ENCODE data around the gene MESP2.

The MESP2 gene

DNA sequence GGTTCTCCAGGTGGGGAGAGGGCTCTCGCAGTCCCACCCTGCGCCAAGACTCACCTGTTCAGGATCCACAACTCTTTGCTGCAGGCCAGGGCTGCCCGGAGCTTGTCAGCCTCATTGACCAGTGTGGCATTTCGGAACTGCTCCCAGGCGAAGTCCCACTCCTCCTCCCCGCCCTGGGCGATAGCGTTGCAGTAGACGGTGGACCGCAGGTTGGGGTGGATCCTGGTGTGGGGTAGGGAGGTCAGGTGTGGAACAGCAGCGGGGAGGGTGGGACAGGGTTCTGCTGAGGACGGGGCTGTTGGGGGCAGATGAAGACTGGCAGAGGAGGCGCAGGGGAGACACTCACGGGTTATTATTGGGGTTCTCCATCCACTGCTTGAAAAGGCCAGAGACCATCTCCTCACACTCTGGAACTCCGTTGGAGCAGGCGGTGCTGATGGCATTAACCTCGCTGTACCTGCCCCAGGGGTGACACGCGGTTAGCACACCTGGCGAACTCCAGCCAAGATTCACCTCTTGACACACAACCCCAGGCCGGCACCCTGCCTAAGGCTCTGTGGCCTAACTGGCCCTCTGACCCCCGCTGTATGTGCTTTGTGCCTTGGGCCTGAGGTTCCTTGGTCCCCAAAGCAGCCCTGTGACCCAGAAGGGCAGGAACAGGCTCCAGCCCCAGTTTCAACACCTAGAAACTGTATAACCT lies 16.1 kb downstream of the MESP2 start:
- no peak overlapping the region for H4K8ac ChIP-seq (ENCODE audit: low read depth, low read length)
- H2BK120ac ChIP-seq (ENCODE audit: insufficient read depth, low read length, poor library complexity) = no peak overlapping the region
- WGBS (ENCODE audit: extremely low coverage, insufficient coverage, insufficient read length) = no CpG with 5 or more reads among the region's 22 CpGs
- H2AFZ ChIP-seq (ENCODE audit: insufficient read depth, low read length, poor library complexity) = no peak overlapping the region
- no peak for DNase-seq
- H3K27ac ChIP-seq (ENCODE audit: low read depth, low read length) = no peak overlapping the region
- no peak overlapping the region for H2AK5ac ChIP-seq (ENCODE audit: low read length)
- no peak overlapping the region for H3K23ac ChIP-seq (ENCODE audit: low read length)
- H3K4me2 ChIP-seq (ENCODE audit: low read length) = no peak overlapping the region
- no peak overlapping the region for H2BK12ac ChIP-seq (ENCODE audit: low read length)
- no peak overlapping the region for H3K4ac ChIP-seq (ENCODE audit: low read depth, low read length)
- no peaks in the 10 kb centered on the region for H3K27me3 ChIP-seq (ENCODE audit: insufficient read depth, low read length)
- no peaks in the 10 kb centered on the region for H3K79me2 ChIP-seq (ENCODE audit: control insufficient read depth, insufficient read depth, low read length, poor library complexity)
- no peak overlapping the region for H2BK5ac ChIP-seq (ENCODE audit: low read depth, low read length, poor library complexity)
- no peak overlapping the region for H3K4me3 ChIP-seq (ENCODE audit: low read depth, low read length)
- H3K79me1 ChIP-seq (ENCODE audit: low read length) = no peaks in the 10 kb centered on the region
- no peaks in the 10 kb centered on the region for H3K4me1 ChIP-seq (ENCODE audit: control insufficient read depth in 1 of 2, insufficient read depth in 2 of 2, low read length in 2 of 2)
- no peak overlapping the region for H3K9ac ChIP-seq (ENCODE audit: low read length)
- no peak overlapping the region for H3K18ac ChIP-seq (ENCODE audit: low read length)
- H3K36me3 ChIP-seq (ENCODE audit: control insufficient read depth in 1 of 2, insufficient read depth in 2 of 2, low read length in 2 of 2) = no peaks in the 10 kb centered on the region
- H4K91ac ChIP-seq (ENCODE audit: low read depth, low read length) = no peak overlapping the region
- no peak overlapping the region for H3K14ac ChIP-seq (ENCODE audit: low read length)
- H3K9me3 ChIP-seq (ENCODE audit: insufficient read depth, low read depth, low read length) = peaks cover 4% of the 10 kb centered on the region
- H4K12ac ChIP-seq (ENCODE audit: low read depth, low read length) = no peak overlapping the region

DNA sequence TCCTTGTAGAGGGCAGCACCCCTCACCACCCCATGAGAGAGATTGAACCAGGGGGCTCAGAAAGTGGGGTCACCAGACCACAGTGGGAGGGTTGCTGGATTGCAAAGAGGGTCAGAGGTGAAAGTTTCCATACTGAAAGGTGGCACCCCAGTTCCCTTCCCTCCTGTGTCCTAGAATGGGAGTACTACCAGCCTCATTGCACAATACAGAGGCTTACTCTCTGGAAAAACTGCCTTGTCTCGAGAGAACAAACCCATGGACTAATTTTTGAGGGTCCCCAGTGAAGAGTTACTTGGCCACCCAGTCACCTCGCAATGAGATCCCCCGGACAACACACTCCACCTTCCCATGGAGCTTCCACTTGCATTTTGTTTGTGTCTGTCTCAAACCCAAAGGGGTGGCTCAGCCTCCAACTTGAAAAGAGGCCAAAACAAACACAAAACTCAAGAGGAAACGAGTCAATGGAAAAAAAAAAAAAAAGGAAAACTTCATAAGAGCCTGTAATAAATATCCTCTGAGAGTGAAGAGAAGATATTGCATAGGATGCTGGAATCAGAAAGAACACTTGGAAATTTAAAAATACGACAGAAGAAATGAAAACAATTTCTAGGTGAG lies 18.6 kb downstream of the MESP2 start:
- Histone ChIP-seq H4K12ac (ENCODE audit: low read depth, low read length) (no peak overlapping the region), H3K4me3 (ENCODE audit: low read depth, low read length) (no peak overlapping the region), H3K9me3 (ENCODE audit: insufficient read depth, low read depth, low read length) (peaks cover 6% of the 10 kb centered on the region), H2AFZ (ENCODE audit: insufficient read depth, low read length, poor library complexity) (no peak overlapping the region), H2BK5ac (ENCODE audit: low read depth, low read length, poor library complexity) (no peak overlapping the region), H2BK12ac (ENCODE audit: low read length) (no peak overlapping the region), H3K4me1 (ENCODE audit: control insufficient read depth in 1 of 2, insufficient read depth in 2 of 2, low read length in 2 of 2) (no peaks in the 10 kb centered on the region), H3K27me3 (ENCODE audit: insufficient read depth, low read length) (no peaks in the 10 kb centered on the region), H3K36me3 (ENCODE audit: control insufficient read depth in 1 of 2, insufficient read depth in 2 of 2, low read length in 2 of 2) (no peaks in the 10 kb centered on the region), H3K4me2 (ENCODE audit: low read length) (no peak overlapping the region), H3K4ac (ENCODE audit: low read depth, low read length) (no peak overlapping the region), H3K9ac (ENCODE audit: low read length) (no peak overlapping the region), H3K14ac (ENCODE audit: low read length) (no peak overlapping the region), H3K23ac (ENCODE audit: low read length) (no peak overlapping the region), H2BK120ac (ENCODE audit: insufficient read depth, low read length, poor library complexity) (no peak overlapping the region), H3K27ac (ENCODE audit: low read depth, low read length) (no peak overlapping the region), H3K79me1 (ENCODE audit: low read length) (no peaks in the 10 kb centered on the region), H3K79me2 (ENCODE audit: control insufficient read depth, insufficient read depth, low read length, poor library complexity) (no peaks in the 10 kb centered on the region), H2AK5ac (ENCODE audit: low read length) (no peak overlapping the region), H4K91ac (ENCODE audit: low read depth, low read length) (no peak overlapping the region), H4K8ac (ENCODE audit: low read depth, low read length) (no peak overlapping the region), H3K18ac (ENCODE audit: low read length) (no peak overlapping the region)
- WGBS (ENCODE audit: extremely low coverage, insufficient coverage, insufficient read length) = no CpG with 5 or more reads among the region's 5 CpGs
- no peak for DNase-seq

DNA sequence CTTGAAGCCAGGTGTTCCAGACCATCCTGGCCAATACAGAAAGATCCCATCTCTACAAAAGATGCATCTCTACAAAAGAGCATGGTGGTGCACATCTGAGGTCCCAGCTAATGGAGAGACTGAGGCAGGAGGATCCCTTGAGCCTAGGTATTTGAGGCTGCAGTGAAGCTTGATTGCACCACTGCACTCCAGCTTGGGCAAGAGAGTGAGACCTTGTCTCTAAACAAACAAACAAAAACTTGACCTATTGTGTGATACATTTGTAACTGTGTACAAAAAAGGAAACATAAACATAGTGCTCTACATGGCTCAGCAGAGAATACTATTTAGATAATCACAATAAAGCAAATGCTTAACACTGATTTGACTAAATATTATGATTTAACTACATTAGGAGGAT lies 19.9 kb downstream of the MESP2 start:
- no peak overlapping the region for H3K14ac ChIP-seq (ENCODE audit: low read length)
- no peak overlapping the region for H3K18ac ChIP-seq (ENCODE audit: low read length)
- no peak overlapping the region for H4K91ac ChIP-seq (ENCODE audit: low read depth, low read length)
- no peak overlapping the region for H2AK5ac ChIP-seq (ENCODE audit: low read length)
- peaks cover 2% of the 10 kb centered on the region for H3K9me3 ChIP-seq (ENCODE audit: insufficient read depth, low read depth, low read length)
- H2AFZ ChIP-seq (ENCODE audit: insufficient read depth, low read length, poor library complexity) = no peak overlapping the region
- H3K4me3 ChIP-seq (ENCODE audit: low read depth, low read length) = no peak overlapping the region
- no peak overlapping the region for H3K23ac ChIP-seq (ENCODE audit: low read length)
- DNase-seq = no peak
- no peak overlapping the region for H2BK5ac ChIP-seq (ENCODE audit: low read depth, low read length, poor library complexity)
- no peaks in the 10 kb centered on the region for H3K27me3 ChIP-seq (ENCODE audit: insufficient read depth, low read length)
- no peak overlapping the region for H4K12ac ChIP-seq (ENCODE audit: low read depth, low read length)
- H3K79me2 ChIP-seq (ENCODE audit: control insufficient read depth, insufficient read depth, low read length, poor library complexity) = no peaks in the 10 kb centered on the region
- no peak overlapping the region for H3K9ac ChIP-seq (ENCODE audit: low read length)
- H2BK120ac ChIP-seq (ENCODE audit: insufficient read depth, low read length, poor library complexity) = no peak overlapping the region
- H3K27ac ChIP-seq (ENCODE audit: low read depth, low read length) = no peak overlapping the region
- H4K8ac ChIP-seq (ENCODE audit: low read depth, low read length) = no peak overlapping the region
- H3K79me1 ChIP-seq (ENCODE audit: low read length) = no peaks in the 10 kb centered on the region
- no peaks in the 10 kb centered on the region for H3K36me3 ChIP-seq (ENCODE audit: control insufficient read depth in 1 of 2, insufficient read depth in 2 of 2, low read length in 2 of 2)
- H3K4ac ChIP-seq (ENCODE audit: low read depth, low read length) = no peak overlapping the region
- H2BK12ac ChIP-seq (ENCODE audit: low read length) = no peak overlapping the region
- no peak overlapping the region for H3K4me2 ChIP-seq (ENCODE audit: low read length)
- H3K4me1 ChIP-seq (ENCODE audit: control insufficient read depth in 1 of 2, insufficient read depth in 2 of 2, low read length in 2 of 2) = no peaks in the 10 kb centered on the region

DNA sequence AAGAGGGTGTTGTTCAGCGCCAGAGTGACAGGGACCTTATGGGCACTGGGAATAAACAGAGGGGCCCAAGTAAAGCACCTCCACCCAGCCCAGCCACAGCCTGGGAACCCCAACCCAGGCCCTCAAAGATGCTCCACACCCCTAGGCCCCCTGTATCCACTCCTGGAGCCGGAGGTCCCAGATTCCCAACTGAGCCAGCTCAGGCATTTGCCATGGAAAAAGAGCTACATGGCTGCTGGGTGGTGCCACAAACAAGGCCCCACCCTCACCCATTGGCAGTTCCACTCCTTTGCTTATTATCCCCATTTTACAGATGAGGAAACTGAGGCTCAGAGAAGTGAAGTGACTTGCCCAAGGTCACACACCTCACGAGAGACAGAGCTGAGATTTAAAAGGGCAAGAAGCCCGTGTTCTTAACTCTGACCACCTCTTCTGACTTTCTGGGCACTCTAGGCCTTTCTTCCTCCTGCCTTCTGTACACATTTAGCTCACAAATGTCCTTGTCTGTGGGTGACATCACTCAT lies 21.6 kb downstream of the MESP2 start:
- Histone ChIP-seq H3K4ac (ENCODE audit: low read depth, low read length) (no peak overlapping the region), H3K27ac (ENCODE audit: low read depth, low read length) (no peak overlapping the region), H4K91ac (ENCODE audit: low read depth, low read length) (no peak overlapping the region), H3K9me3 (ENCODE audit: insufficient read depth, low read depth, low read length) (peaks cover 2% of the 10 kb centered on the region), H2BK5ac (ENCODE audit: low read depth, low read length, poor library complexity) (no peak overlapping the region), H4K12ac (ENCODE audit: low read depth, low read length) (no peak overlapping the region), H2BK120ac (ENCODE audit: insufficient read depth, low read length, poor library complexity) (no peak overlapping the region), H3K79me2 (ENCODE audit: control insufficient read depth, insufficient read depth, low read length, poor library complexity) (no peaks in the 10 kb centered on the region), H3K27me3 (ENCODE audit: insufficient read depth, low read length) (no peaks in the 10 kb centered on the region), H3K4me1 (ENCODE audit: control insufficient read depth in 1 of 2, insufficient read depth in 2 of 2, low read length in 2 of 2) (no peaks in the 10 kb centered on the region), H3K79me1 (ENCODE audit: low read length) (no peaks in the 10 kb centered on the region), H3K18ac (ENCODE audit: low read length) (no peak overlapping the region), H2AFZ (ENCODE audit: insufficient read depth, low read length, poor library complexity) (no peak overlapping the region), H2AK5ac (ENCODE audit: low read length) (no peak overlapping the region), H3K9ac (ENCODE audit: low read length) (no peak overlapping the region), H3K4me2 (ENCODE audit: low read length) (no peak overlapping the region), H2BK12ac (ENCODE audit: low read length) (no peak overlapping the region), H4K8ac (ENCODE audit: low read depth, low read length) (no peak overlapping the region), H3K36me3 (ENCODE audit: control insufficient read depth in 1 of 2, insufficient read depth in 2 of 2, low read length in 2 of 2) (no peaks in the 10 kb centered on the region), H3K4me3 (ENCODE audit: low read depth, low read length) (no peak overlapping the region), H3K14ac (ENCODE audit: low read length) (no peak overlapping the region), H3K23ac (ENCODE audit: low read length) (no peak overlapping the region)
- no CpG with 5 or more reads among the region's 4 CpGs for WGBS (ENCODE audit: extremely low coverage, insufficient coverage, insufficient read length)
- DNase-seq = no peak
